Camera-type eye (tissue), 1 donor: ENCODE results near the gene LELP1. TPM values are rescaled to one million over a fixed set of nuclear protein-coding genes. Genes with fewer than 3 reads are reported as not detected.

ENCODE experiments used
- total RNA-seq: library from RNA; depleted of rRNA; stranded (reverse); fragments of >200 nt; gene quantifications from one replicate; pipeline ENCODE4 v1.2.3, GENCODE V29; 2014

Gene LELP1
- total RNA-seq: not detected

GRCh38 chr1:153203130-153203529, at the start of gene LELP1:
TSS of gene LELP1 (plus strand) at chr1:153203430. CDS start at chr1:153204708, 1,278 bp downstream.

GRCh38 chr1:153217212-153217611, 14.0 kb downstream of the LELP1 start, which contains the start of gene PRR9:
TSS of gene PRR9 (plus strand) at chr1:153217584. CDS start at chr1:153218145, 561 bp downstream.

Other genes starting within 250 kb of the LELP1 start
- gene SPRR4, start 232.8 kb upstream of the LELP1 start, total RNA-seq: not detected
- gene SPRR1A, start 219.3 kb upstream of the LELP1 start, total RNA-seq: not detected
- gene SPRR3, start 201.7 kb upstream of the LELP1 start, total RNA-seq: not detected
- gene SPRR1B, start 172.2 kb upstream of the LELP1 start, total RNA-seq: not detected
- not detected for gene SPRR2D, start 162.3 kb upstream of the LELP1 start, total RNA-seq
- gene SPRR2A, start 145.9 kb upstream of the LELP1 start, total RNA-seq: not detected
- not detected for gene SPRR2B, start 131.8 kb upstream of the LELP1 start, total RNA-seq
- gene SPRR2E, start 108.9 kb upstream of the LELP1 start, total RNA-seq: not detected
- gene SPRR2F, start 89.9 kb upstream of the LELP1 start, total RNA-seq: not detected
- not detected for gene SPRR2G, start 52.5 kb upstream of the LELP1 start, total RNA-seq
- not detected for gene PRR9, start 14.2 kb downstream of the LELP1 start, total RNA-seq
- gene LORICRIN, start 56.3 kb downstream of the LELP1 start, total RNA-seq: 0.44 TPM
- not detected for gene PGLYRP3, start 109.5 kb downstream of the LELP1 start, total RNA-seq
- gene PGLYRP4, start 145.4 kb downstream of the LELP1 start, total RNA-seq: 0.27 TPM
- 197 TPM for gene S100A9, start 154.4 kb downstream of the LELP1 start, total RNA-seq
- gene S100A12, start 172.2 kb downstream of the LELP1 start, total RNA-seq: 3.5 TPM
- 23.5 TPM for gene S100A8, start 187.6 kb downstream of the LELP1 start, total RNA-seq
- not detected for gene S100A7A, start 213.1 kb downstream of the LELP1 start, total RNA-seq